HG03520 (cell line): Measurements from ENCODE around the gene HIRA.
A peak's percentile ranks its signal among the peaks of the same experiment; 100 is the strongest.
"Not testable (repeated sequence)": the region's sequence is repeated elsewhere in the genome, so short reads cannot be mapped to it uniquely, and the experiment has no call there.

ENCODE experiments used
- ATAC-seq: cut with Tn5 transposase; IDR thresholded peaks from one replicate; pipeline ENCODE4 v1.9.1; 2021; ENCODE audit warnings: mild to moderate bottlenecking, moderate library complexity; ENCODE audit not compliant: unreplicated experiment

The HIRA gene

GRCh38 chr22:19387575-19387974, 44.0 kb downstream of the HIRA start:
- no peak for ATAC-seq

- no peak for ATAC-seq
These were observed 44.5 kb downstream of the HIRA start for GRCh38 chr22:19387038-19387437.

GRCh38 chr22:19386248-19386647, 45.3 kb downstream of the HIRA start:
- ATAC-seq, result no peak

GRCh38 chr22:19385221-19385906, 46.2 kb downstream of the HIRA start:
- no peak for ATAC-seq

- ATAC-seq, result no peak
These were observed 48.2 kb downstream of the HIRA start for GRCh38 chr22:19383292-19383691.

GRCh38 chr22:19382240-19382639, 49.3 kb downstream of the HIRA start:
- no peak for ATAC-seq

- no peak for ATAC-seq
These were observed 53.2 kb downstream of the HIRA start for GRCh38 chr22:19378344-19378674.

- no peak for ATAC-seq
These were observed 53.8 kb downstream of the HIRA start for GRCh38 chr22:19377565-19378343.

- ATAC-seq, result no peak
These were observed 54.6 kb downstream of the HIRA start for GRCh38 chr22:19376971-19377370.

- ATAC-seq, result no peak
These were observed 55.3 kb downstream of the HIRA start for GRCh38 chr22:19376247-19376646.

- no peak for ATAC-seq
These were observed 56.1 kb downstream of the HIRA start for GRCh38 chr22:19375435-19375834.

GRCh38 chr22:19374410-19374809, 57.1 kb downstream of the HIRA start:
- ATAC-seq, result no peak

GRCh38 chr22:19373450-19373849, 58.1 kb downstream of the HIRA start:
- no peak for ATAC-seq

GRCh38 chr22:19371893-19372292, 59.6 kb downstream of the HIRA start:
- no peak for ATAC-seq

GRCh38 chr22:19368876-19369275, 62.7 kb downstream of the HIRA start:
- no peak for ATAC-seq

- ATAC-seq, result no peak
These were observed 63.7 kb downstream of the HIRA start for GRCh38 chr22:19367763-19368367.

GRCh38 chr22:19363541-19363940, 68.0 kb downstream of the HIRA start:
- not testable (repeated sequence) for ATAC-seq

- ATAC-seq, result peak; percentile 53
These were observed 69.9 kb downstream of the HIRA start for GRCh38 chr22:19361501-19362103.

- ATAC-seq, result no peak
These were observed 70.7 kb downstream of the HIRA start for GRCh38 chr22:19360862-19361261.

- no peak for ATAC-seq
These were observed 71.2 kb downstream of the HIRA start for GRCh38 chr22:19360300-19360792.

GRCh38 chr22:19359554-19360299, 71.8 kb downstream of the HIRA start:
- no peak for ATAC-seq
